Measurements from ENCODE around the gene DOK6. TPM values are rescaled to one million over a fixed set of nuclear protein-coding genes. Genes with fewer than 3 reads are reported as not detected.
A peak's percentile ranks its signal among the peaks of the same experiment; 100 is the strongest.

DOK6 gene
- total RNA-seq, 1 experiment from 2014 or later: not detected

DNA sequence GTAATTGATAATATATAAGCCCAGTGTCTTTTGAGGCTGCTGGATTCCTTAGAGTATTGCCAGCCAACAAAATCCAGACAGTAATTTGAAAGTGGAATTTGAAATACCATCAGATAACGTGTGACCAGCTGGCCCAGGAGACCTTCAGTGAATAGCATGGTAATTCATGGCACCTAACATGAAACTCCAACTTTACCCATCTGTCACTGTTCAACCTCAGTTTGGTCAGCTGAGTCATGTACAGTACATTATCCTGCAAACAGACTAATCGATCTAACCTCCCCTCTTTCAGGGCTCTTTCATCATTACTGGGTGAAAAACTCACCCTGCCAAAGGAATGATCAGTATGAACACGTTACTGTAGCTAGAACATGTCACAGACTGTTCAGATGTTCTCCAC is 230.6 kb downstream of the DOK6 start:
- ChIA-PET CTCF (no interaction called here), POLR2A (ENCODE audit: unreplicated experiment) (no interaction called here)
- H3K27me3 ChIP-seq (ENCODE audit: insufficient read depth, low read depth): no peaks in the 10 kb centered on the region
- no peaks in the 10 kb centered on the region for H3K36me3 ChIP-seq (ENCODE audit: low read depth)
- H3K4me1 ChIP-seq (replicated peaks; ENCODE audit: insufficient read depth): no peaks in the 10 kb centered on the region
- no peak for TF ChIP-seq EZH2 (IDR thresholded peaks at IDR 0.05; ENCODE audit: low read depth)
- TF ChIP-seq, protein P1, sequence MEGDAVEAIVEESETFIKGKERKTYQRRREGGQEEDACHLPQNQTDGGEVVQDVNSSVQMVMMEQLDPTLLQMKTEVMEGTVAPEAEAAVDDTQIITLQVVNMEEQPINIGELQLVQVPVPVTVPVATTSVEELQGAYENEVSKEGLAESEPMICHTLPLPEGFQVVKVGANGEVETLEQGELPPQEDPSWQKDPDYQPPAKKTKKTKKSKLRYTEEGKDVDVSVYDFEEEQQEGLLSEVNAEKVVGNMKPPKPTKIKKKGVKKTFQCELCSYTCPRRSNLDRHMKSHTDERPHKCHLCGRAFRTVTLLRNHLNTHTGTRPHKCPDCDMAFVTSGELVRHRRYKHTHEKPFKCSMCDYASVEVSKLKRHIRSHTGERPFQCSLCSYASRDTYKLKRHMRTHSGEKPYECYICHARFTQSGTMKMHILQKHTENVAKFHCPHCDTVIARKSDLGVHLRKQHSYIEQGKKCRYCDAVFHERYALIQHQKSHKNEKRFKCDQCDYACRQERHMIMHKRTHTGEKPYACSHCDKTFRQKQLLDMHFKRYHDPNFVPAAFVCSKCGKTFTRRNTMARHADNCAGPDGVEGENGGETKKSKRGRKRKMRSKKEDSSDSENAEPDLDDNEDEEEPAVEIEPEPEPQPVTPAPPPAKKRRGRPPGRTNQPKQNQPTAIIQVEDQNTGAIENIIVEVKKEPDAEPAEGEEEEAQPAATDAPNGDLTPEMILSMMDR (conservative IDR thresholded peaks at IDR 0.05): no peak
- no peaks in the 10 kb centered on the region for H3F3A ChIP-seq (ENCODE audit: insufficient read depth, low read depth)
- H3K79me2 ChIP-seq (ENCODE audit: low read depth): no peaks in the 10 kb centered on the region
- no TSS peak for BruUV-seq (replicated peaks)
- intact Hi-C loops (cut with micrococcal nuclease; ENCODE audit: unreplicated experiment): no loop called here
- no peak overlapping the region for H3K27ac ChIP-seq
- no peak for DNase-seq
- H2AFZ ChIP-seq: peak overlapping the region; percentile 8; the same call in 1 of the 2 replicates
- no peaks in the 10 kb centered on the region for H4K20me1 ChIP-seq (ENCODE audit: insufficient read depth)
- no peaks in the 10 kb centered on the region for H3K9me3 ChIP-seq (ENCODE audit: insufficient read depth, low read depth)
- no peaks in the 10 kb centered on the region for H3K9me2 ChIP-seq (ENCODE audit: insufficient read depth)
- no peak overlapping the region for H3K4me3 ChIP-seq
- H3K4me2 ChIP-seq: no peak overlapping the region

DNA sequence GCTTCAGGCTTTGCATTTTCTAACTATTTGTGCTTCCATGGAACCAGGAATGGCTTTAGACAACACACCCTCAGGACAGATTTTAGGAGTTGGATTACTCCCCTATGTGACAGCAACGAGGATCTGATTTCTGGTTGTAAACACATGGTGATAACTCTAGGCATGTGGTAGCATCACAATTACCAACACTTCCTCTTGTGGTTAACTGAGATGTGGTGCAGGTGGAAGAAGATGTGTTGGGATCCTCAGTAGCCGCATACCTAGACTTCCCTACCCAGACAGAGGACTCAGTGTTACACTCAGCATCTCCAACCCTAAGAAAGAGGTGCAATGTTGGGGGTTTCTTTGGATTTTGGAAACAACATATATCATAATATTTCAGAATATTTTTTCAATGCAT is 234.8 kb downstream of the DOK6 start:
- H3K79me2 ChIP-seq (ENCODE audit: low read depth): no peaks in the 10 kb centered on the region
- CTCF ChIA-PET: no interaction called here
- no TSS peak for BruUV-seq (replicated peaks)

DNA sequence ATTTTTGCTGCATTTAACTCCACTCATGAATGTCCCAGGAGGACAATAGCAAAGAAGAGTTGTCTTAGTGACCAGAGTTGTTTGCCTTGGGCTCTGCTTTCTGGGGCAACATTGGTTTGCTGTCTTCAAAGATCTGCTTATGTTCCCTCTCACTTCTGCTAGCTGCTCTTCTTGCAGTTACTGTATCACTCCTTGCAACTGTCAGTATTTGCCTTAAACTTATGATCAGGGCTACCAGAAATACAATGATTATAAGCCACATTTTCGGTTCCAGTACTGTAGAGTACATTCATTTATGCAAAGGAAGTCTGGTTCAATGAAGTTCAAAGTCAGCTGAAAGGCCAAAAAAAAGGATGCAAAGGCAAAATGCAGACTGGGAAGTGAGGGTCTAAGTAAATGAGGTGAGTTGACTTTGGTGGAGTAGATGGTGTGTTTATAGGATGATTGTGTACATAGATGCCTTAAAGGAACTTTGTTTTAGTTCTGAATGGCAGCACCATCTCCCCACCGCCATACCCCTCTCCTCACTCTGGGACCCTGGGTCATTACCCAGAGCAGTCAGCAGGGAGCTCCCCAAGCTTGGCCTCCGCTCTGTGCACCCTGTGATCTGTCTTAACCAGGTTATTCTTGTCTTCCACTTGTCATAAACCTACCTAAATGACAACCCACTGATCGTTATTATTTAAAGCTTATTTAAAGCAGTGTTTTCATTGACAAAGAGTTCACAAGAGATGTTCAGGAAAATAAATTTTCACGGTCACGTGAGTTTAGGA is 236.0 kb downstream of the DOK6 start:
- Histone ChIP-seq H3K9me2 (ENCODE audit: insufficient read depth) (no peaks in the 10 kb centered on the region), H3K36me3 (ENCODE audit: low read depth) (no peaks in the 10 kb centered on the region), H3K9me3 (ENCODE audit: insufficient read depth, low read depth) (no peaks in the 10 kb centered on the region), H3K4me3 (no peak overlapping the region), H3K27me3 (ENCODE audit: insufficient read depth, low read depth) (no peaks in the 10 kb centered on the region), H3K4me2 (no peak overlapping the region), H3K79me2 (ENCODE audit: low read depth) (no peaks in the 10 kb centered on the region), H3F3A (ENCODE audit: insufficient read depth, low read depth) (no peaks in the 10 kb centered on the region), H2AFZ (no peak overlapping the region), H4K20me1 (ENCODE audit: insufficient read depth) (no peaks in the 10 kb centered on the region), H3K4me1 (replicated peaks; ENCODE audit: insufficient read depth) (no peaks in the 10 kb centered on the region), H3K27ac (no peak overlapping the region)
- POLR2A ChIA-PET (ENCODE audit: unreplicated experiment): no interaction called here
- intact Hi-C loops (cut with micrococcal nuclease; ENCODE audit: unreplicated experiment): no loop called here
- DNase-seq: no peak
- BruUV-seq (replicated peaks): no TSS peak
- TF ChIP-seq, protein P1 (conservative IDR thresholded peaks at IDR 0.05): no peak
- TF ChIP-seq EZH2 (IDR thresholded peaks at IDR 0.05; ENCODE audit: low read depth): no peak
- CTCF ChIA-PET: no interaction called here

More for the DNA sequence above, 234.8 kb downstream of the DOK6 start:
- H3F3A ChIP-seq (ENCODE audit: insufficient read depth, low read depth): no peaks in the 10 kb centered on the region
- no peak overlapping the region for H2AFZ ChIP-seq
- no peaks in the 10 kb centered on the region for H4K20me1 ChIP-seq (ENCODE audit: insufficient read depth)
- no peaks in the 10 kb centered on the region for H3K27me3 ChIP-seq (ENCODE audit: insufficient read depth, low read depth)
- no peaks in the 10 kb centered on the region for H3K4me1 ChIP-seq (replicated peaks; ENCODE audit: insufficient read depth)
- H3K27ac ChIP-seq: no peak overlapping the region
- DNase-seq: no peak
- TF ChIP-seq, protein P1 (conservative IDR thresholded peaks at IDR 0.05): no peak
- no peak for TF ChIP-seq EZH2 (IDR thresholded peaks at IDR 0.05; ENCODE audit: low read depth)
- no peak overlapping the region for H3K4me2 ChIP-seq
- no peaks in the 10 kb centered on the region for H3K9me2 ChIP-seq (ENCODE audit: insufficient read depth)
- intact Hi-C loops (cut with micrococcal nuclease; ENCODE audit: unreplicated experiment): no loop called here
- no peaks in the 10 kb centered on the region for H3K9me3 ChIP-seq (ENCODE audit: insufficient read depth, low read depth)
- no peaks in the 10 kb centered on the region for H3K36me3 ChIP-seq (ENCODE audit: low read depth)
- POLR2A ChIA-PET (ENCODE audit: unreplicated experiment): no interaction called here
- H3K4me3 ChIP-seq: no peak overlapping the region

Data from PC-9 (cell line).